Brain pericyte (primary cell): ENCODE results near the gene DSG3.

Source experiments
- DNase-seq: peaks from one replicate; pipeline ENCODE4 v3.0.0-alpha.2; 2012; ENCODE audit warnings: low read depth, low spot score

DSG3 gene

DNA sequence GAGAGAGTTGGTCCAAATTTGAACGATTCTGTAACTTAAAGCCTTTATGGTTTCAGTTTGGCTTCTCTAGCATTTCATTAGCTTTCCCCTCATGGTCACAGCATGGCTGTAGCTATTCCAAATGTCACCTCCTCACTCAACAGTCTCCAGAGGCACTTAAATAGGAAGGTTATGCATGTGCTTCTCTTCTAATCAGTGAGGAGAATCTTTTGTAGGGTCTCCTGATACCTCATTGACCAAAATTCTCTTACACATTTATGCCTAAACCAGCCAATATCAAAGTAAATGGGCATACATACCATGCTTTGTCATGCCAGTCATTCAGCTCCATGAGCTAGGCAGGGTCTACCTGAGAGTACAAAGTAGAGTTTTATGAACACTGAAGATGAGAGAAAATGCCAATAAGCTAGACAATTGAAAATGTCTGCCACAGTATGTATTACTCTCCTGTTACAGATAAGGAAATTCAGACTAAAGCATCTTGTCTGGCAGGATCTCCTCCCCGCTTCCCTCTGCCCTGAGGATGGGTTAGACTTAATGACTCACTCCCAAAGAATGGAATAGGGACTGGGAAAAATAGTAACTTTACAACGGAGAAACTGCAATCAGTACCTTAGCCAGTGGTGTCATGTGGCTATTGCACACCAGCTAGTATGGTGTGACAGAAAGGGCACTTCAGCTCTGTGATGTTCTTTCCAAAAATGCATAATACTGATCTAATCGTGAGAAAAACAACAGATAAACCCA is 65.8 kb downstream of the DSG3 start:
- no peak for DNase-seq

GRCh38 chr18:31516437-31516836 is 68.9 kb downstream of the DSG3 start:
- DNase-seq: no peak

DNA sequence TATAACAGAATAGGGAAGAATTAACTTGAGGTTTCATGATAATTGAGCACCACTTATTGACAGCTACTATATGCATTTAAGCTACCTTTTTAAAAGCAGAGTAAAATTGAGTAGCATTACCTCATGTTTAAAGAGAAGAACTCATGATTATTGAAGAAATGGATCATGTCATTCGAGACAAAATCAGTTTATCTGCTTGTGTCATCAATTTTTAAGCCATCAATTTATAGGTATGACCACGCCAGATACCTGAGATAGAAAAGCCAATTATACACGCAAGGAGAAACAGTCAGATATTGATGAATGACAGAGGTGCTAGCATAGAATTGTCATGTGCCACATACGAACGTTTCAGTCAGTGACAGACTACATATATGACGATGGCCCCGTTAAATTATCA is 78.8 kb downstream of the DSG3 start:
- DNase-seq: no peak
